Measurements from ENCODE around the gene TOR1AIP2.
"Not testable (repeated sequence)": the region's sequence is repeated elsewhere in the genome, so short reads cannot be mapped to it uniquely, and the experiment has no call there.

TOR1AIP2 gene

GRCh38 chr1:179857009-179857408 is 20.6 kb downstream of the TOR1AIP2 start:
- Mint-ChIP-seq H3K4me1 (no peaks in the 10 kb centered on the region), H3K4me3 (no peak overlapping the region), H3K27ac (no peak overlapping the region), H3K27me3 (no peaks in the 10 kb centered on the region), H3K9me3 (no peaks in the 10 kb centered on the region)
- no peak for ATAC-seq
- no peak for DNase-seq

- Mint-ChIP-seq H3K27me3 (no peaks in the 10 kb centered on the region), H3K27ac (no peak overlapping the region), H3K4me1 (no peaks in the 10 kb centered on the region), H3K4me3 (no peak overlapping the region), H3K9me3 (no peaks in the 10 kb centered on the region)
- ATAC-seq (no peak), DNase-seq (no peak)
These were observed 21.3 kb downstream of the TOR1AIP2 start for GRCh38 chr1:179856296-179856695.

- H3K4me1 Mint-ChIP-seq, DNase-seq, H3K27me3 Mint-ChIP-seq, H3K4me3 Mint-ChIP-seq, H3K27ac Mint-ChIP-seq, H3K9me3 Mint-ChIP-seq, ATAC-seq: not testable (repeated sequence)
These were observed 21.8 kb downstream of the TOR1AIP2 start for GRCh38 chr1:179855831-179856230.

GRCh38 chr1:179853102-179853501 is 24.5 kb downstream of the TOR1AIP2 start:
- H3K4me3 Mint-ChIP-seq = no peak overlapping the region
- no peak overlapping the region for H3K27ac Mint-ChIP-seq
- H3K9me3 Mint-ChIP-seq = no peaks in the 10 kb centered on the region
- H3K27me3 Mint-ChIP-seq = no peaks in the 10 kb centered on the region
- DNase-seq (no peak), ATAC-seq (no peak)
- no peaks in the 10 kb centered on the region for H3K4me1 Mint-ChIP-seq

- H3K27ac Mint-ChIP-seq = no peak overlapping the region
- no peak for ATAC-seq
- no peak overlapping the region for H3K4me3 Mint-ChIP-seq
- no peaks in the 10 kb centered on the region for H3K9me3 Mint-ChIP-seq
- H3K4me1 Mint-ChIP-seq = peaks cover 6% of the 10 kb centered on the region
- H3K27me3 Mint-ChIP-seq = no peaks in the 10 kb centered on the region
- DNase-seq = no peak
These were observed 29.4 kb downstream of the TOR1AIP2 start for GRCh38 chr1:179848233-179848632.

GRCh38 chr1:179840107-179840506 is 37.5 kb downstream of the TOR1AIP2 start:
- Mint-ChIP-seq H3K9me3 (no peaks in the 10 kb centered on the region), H3K4me3 (no peak overlapping the region), H3K4me1 (no peaks in the 10 kb centered on the region), H3K27me3 (no peaks in the 10 kb centered on the region), H3K27ac (peak overlapping the region in 1 of 2 donors; percentile 35)
- no peak for ATAC-seq
- DNase-seq = no peak

- H3K4me1 Mint-ChIP-seq, H3K27me3 Mint-ChIP-seq, H3K27ac Mint-ChIP-seq, H3K9me3 Mint-ChIP-seq, DNase-seq, ATAC-seq, H3K4me3 Mint-ChIP-seq: not testable (repeated sequence)
These were observed 40.7 kb downstream of the TOR1AIP2 start for GRCh38 chr1:179836686-179837445.

GRCh38 chr1:179831852-179832699 is 45.5 kb downstream of the TOR1AIP2 start:
- DNase-seq = peak in 1 of 2 donors; percentile 9
- peak overlapping the region; percentile 25 to 66 for H3K4me3 Mint-ChIP-seq
- H3K27ac Mint-ChIP-seq = peak overlapping the region in 1 of 2 donors; percentile 75

GRCh38 chr1:179831225-179831624 is 46.4 kb downstream of the TOR1AIP2 start:
- H3K4me1 Mint-ChIP-seq = peaks cover 18% of the 10 kb centered on the region
- ATAC-seq = peak; percentile 40
- DNase-seq = peak in 1 of 2 donors; percentile 6
- peak overlapping the region in 1 of 2 donors; percentile 66 for H3K4me3 Mint-ChIP-seq
- no peaks in the 10 kb centered on the region for H3K9me3 Mint-ChIP-seq
- H3K27me3 Mint-ChIP-seq = no peaks in the 10 kb centered on the region
- H3K27ac Mint-ChIP-seq = no peak overlapping the region

More at GRCh38 chr1:179831852-179832699, 45.5 kb downstream of the TOR1AIP2 start:
- Mint-ChIP-seq H3K4me1 (peaks cover 18% of the 10 kb centered on the region), H3K27me3 (no peaks in the 10 kb centered on the region), H3K9me3 (no peaks in the 10 kb centered on the region)
- ATAC-seq = peak; percentile 54

- ATAC-seq (no peak), DNase-seq (peak in 1 of 2 donors; percentile 8)
- Mint-ChIP-seq H3K4me3 (no peak overlapping the region), H3K9me3 (no peaks in the 10 kb centered on the region), H3K27me3 (peaks cover 8% of the 10 kb centered on the region), H3K27ac (no peak overlapping the region), H3K4me1 (peaks cover 18% of the 10 kb centered on the region)
These were observed 49.0 kb downstream of the TOR1AIP2 start for GRCh38 chr1:179828554-179829110.

GRCh38 chr1:179826626-179827280 is 50.9 kb downstream of the TOR1AIP2 start:
- Mint-ChIP-seq H3K9me3 (no peaks in the 10 kb centered on the region), H3K27ac (no peak overlapping the region), H3K4me1 (peaks cover 11% of the 10 kb centered on the region), H3K27me3 (peaks cover 8% of the 10 kb centered on the region), H3K4me3 (no peak overlapping the region)
- DNase-seq (no peak), ATAC-seq (no peak)

GRCh38 chr1:179825798-179826460 is 51.7 kb downstream of the TOR1AIP2 start:
- ATAC-seq = peak; percentile 23
- no peak for DNase-seq
- peaks cover 8% of the 10 kb centered on the region for H3K27me3 Mint-ChIP-seq
- H3K9me3 Mint-ChIP-seq = no peaks in the 10 kb centered on the region
- no peak overlapping the region for H3K27ac Mint-ChIP-seq
- no peak overlapping the region for H3K4me3 Mint-ChIP-seq
- H3K4me1 Mint-ChIP-seq = peaks cover 2% of the 10 kb centered on the region

GRCh38 chr1:179825206-179825605 is 52.4 kb downstream of the TOR1AIP2 start:
- H3K27me3 Mint-ChIP-seq = peaks cover 8% of the 10 kb centered on the region
- ATAC-seq = no peak
- no peak overlapping the region for H3K27ac Mint-ChIP-seq

GRCh38 chr1:179824265-179824664 is 53.3 kb downstream of the TOR1AIP2 start:
- Mint-ChIP-seq H3K4me1 (no peaks in the 10 kb centered on the region), H3K27me3 (peaks cover 8% of the 10 kb centered on the region), H3K27ac (no peak overlapping the region), H3K9me3 (no peaks in the 10 kb centered on the region), H3K4me3 (no peak overlapping the region)
- ATAC-seq (no peak), DNase-seq (no peak)

More at GRCh38 chr1:179825206-179825605, 52.4 kb downstream of the TOR1AIP2 start:
- no peak for DNase-seq
- Mint-ChIP-seq H3K9me3 (no peaks in the 10 kb centered on the region), H3K4me1 (no peaks in the 10 kb centered on the region), H3K4me3 (no peak overlapping the region)

GRCh38 chr1:179823693-179824092 is 53.9 kb downstream of the TOR1AIP2 start:
- Mint-ChIP-seq H3K27ac (no peak overlapping the region), H3K27me3 (peaks cover 8% of the 10 kb centered on the region)
- no peak for ATAC-seq

More at GRCh38 chr1:179823693-179824092, 53.9 kb downstream of the TOR1AIP2 start:
- Mint-ChIP-seq H3K9me3 (no peaks in the 10 kb centered on the region), H3K4me1 (no peaks in the 10 kb centered on the region), H3K4me3 (no peak overlapping the region)
- DNase-seq = no peak

Data from stimulated activated naive CD8-positive, alpha-beta T cell treated with anti-CD3 and anti-CD28 coated beads, Interleukin-15, amount 100 ng/mL, for 72 hours (primary cell).